A673 (cell line): ENCODE results near the gene PJVK.

ENCODE experiments used
- CTCF ChIP-seq: fragments of 300-800, 200-600 bp; sonication (generic); conservative IDR thresholded peaks from 2 replicates; pipeline ENCODE4 v1.5.1; 2017; ENCODE audit warnings: low read depth, mild to moderate bottlenecking, antibody characterized with exemption, low read length, moderate library complexity, mixed read lengths
- EZH2 ChIP-seq: fragments of 200-600 bp; sonication (generic); IDR thresholded peaks from 2 replicates; pipeline ENCODE4 v1.6.1; 2017; ENCODE audit warnings: borderline replicate concordance, low read depth, mild to moderate bottlenecking, mixed read lengths, antibody characterized with exemption, low read length; ENCODE audit not compliant: poor library complexity, severe bottlenecking

- TF ChIP-seq EZH2 = no peak
- TF ChIP-seq CTCF = no peak
Observed at GRCh38 chr2:178480227-178481181, 29.3 kb downstream of the PJVK start, which contains the start of gene PLEKHA3.
